GM19240 (cell line): ENCODE data around the gene PALD1.

Experiments used
- DNase-seq: peaks from one replicate; pipeline ENCODE4 v3.0.0; 2011; ENCODE audit warnings: low spot score; ENCODE audit not compliant: insufficient read length

The PALD1 gene

GRCh38 chr10:70535001-70535400 lies 56.4 kb downstream of the PALD1 start:
- DNase-seq, result no peak

GRCh38 chr10:70535451-70535850 lies 56.9 kb downstream of the PALD1 start:
- no peak for DNase-seq

DNA sequence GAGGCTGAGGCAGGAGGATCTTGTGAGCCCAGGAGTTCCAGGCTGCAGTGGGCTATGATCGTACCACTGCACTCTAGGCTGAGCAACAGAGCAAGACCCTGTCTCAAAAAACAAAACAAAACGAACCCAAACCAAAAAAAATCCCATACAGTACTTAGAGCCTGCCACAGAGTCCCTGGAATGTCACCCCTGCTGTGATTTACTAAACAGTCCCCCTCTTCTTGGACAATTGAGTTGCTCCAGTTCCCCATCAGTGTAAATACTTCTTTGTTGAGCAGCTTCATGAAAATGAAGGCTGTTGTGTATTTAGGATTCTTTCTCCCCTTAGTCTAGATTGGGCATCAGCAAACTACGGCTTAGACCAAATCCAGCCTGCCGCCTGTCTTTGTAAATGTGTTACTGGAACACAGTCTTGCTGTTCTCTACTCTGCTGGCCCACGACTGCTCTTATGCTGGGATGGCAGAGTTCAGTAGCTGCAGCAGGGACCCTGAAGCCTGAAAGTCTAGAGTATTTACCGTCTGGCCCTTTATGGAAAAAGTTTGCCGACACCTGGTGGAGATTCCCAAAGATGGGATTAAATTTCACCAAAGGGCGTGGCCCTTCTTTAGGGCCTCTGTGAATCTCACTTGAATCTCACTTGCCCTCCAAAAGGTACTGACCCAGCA lies 57.8 kb downstream of the PALD1 start:
- no peak for DNase-seq

DNA sequence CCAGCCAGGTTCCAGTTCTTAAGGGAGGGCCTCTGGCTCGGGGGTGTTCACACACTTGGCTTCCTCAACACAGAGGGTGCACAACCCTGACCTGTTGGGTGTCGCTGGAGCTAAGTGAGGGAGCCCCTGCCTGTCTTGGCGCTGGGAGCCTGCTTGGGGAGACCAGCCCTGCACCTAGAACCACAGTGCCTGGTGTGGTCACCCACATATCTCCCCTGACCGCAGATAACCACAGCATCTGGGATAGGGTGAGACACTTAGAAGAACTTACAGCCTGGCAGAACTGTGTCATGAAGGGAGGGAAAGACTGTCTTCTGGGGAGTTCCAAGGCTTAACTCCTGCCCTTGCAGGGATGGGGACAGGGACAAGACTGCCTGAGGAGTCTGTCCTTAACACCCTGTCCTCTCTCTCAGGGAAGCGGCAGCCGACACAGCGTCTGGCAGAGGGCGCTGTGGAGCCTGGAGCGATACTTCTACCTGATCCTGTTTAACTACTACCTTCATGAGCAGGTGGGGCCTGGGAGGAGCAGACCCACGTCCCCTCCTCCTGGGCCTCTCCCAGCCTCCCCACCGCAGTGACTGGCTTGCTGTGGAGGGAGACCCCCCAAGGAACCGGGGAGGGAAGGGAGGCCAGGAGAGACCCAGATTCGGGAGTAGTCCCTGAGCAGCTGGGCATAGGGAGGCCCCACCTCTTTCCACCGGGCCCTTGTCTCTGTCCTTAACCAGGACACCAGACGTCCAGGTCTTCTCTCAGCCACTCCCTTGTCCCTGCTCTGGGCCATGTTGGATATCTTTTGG lies 59.0 kb downstream of the PALD1 start:
- DNase-seq, result no peak

DNA sequence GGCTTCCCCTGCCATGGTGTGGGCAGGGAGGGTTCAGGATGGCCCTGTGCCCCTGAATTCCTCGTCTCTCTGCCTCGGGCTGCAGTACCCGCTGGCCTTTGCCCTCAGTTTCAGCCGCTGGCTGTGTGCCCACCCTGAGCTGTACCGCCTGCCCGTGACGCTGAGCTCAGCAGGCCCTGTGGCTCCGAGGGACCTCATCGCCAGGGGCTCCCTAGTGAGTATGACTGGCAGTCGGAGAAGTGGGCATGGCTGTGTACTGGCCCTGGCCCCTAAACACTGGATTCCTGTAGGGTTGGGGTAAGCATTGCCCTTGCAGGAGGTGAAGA lies 59.6 kb downstream of the PALD1 start:
- no peak for DNase-seq

- DNase-seq, result no peak
Measured at GRCh38 chr10:70538731-70539338, 60.3 kb downstream of the PALD1 start.

- no peak for DNase-seq
Measured at GRCh38 chr10:70539471-70539870, 60.9 kb downstream of the PALD1 start.

DNA sequence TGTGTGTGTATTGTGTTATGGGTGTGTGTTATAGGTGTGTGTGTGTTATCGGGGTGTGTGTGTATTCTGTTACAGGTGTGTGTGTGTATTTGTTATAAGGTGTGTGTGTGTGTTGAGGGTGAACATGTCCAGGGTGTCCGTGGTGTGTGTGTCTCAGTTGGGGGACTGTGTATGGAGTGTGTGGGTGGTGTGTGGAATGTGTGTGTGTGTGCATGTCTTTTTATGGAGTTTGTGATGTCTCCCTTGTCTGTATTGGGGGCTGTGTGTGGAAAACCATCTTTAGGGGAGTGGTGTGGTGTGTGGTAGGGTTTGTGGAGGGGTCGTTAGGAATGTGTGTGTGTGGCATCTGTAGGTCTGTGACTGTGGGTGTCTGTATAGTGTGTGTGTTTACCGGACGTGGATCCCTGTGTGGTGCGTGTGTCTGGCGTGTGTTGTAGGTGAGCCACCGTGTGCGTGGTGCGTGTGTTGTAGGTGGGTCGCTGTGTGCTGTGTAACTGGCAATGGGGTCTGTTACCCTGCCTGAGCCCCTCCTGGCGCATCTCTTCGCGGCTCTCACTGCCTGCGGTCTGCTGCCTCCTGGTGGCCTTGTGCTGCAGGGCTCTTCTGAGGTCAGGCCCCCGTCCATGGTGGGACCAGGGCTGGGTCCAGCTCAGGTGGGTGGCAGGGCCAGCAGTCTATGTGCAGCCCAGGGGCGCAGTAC lies 61.7 kb downstream of the PALD1 start:
- DNase-seq, result peak; percentile 52

DNA sequence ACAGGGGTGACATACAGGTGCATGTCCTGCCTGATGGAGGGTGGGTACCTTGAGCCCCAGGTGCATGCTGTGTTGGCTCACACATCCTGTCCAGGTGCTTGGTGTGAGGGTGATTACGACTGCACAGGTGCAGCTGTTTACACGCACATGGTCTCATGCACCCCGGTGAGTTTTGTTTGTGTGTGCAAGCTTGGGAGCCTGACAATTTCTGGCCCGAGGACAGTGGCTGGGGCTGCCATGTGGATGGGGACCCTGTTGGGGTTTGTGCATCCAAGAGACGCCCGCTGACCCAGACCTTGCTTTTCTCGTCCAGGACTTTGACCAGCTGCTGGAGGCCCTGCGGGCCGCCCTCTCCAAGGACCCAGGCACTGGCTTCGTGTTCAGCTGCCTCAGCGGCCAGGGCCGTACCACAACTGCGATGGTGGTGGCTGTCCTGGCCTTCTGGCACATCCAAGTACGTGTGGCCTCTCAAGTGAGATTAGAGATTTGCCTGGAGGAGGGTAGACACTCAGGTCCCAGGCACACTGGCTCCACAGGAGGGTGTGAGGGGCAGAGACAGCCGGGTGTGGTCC lies 62.3 kb downstream of the PALD1 start:
- DNase-seq, result no peak

- no peak for DNase-seq
Measured at GRCh38 chr10:70541736-70542564, 63.4 kb downstream of the PALD1 start.

GRCh38 chr10:70542565-70542938 lies 64.0 kb downstream of the PALD1 start:
- DNase-seq, result no peak

DNA sequence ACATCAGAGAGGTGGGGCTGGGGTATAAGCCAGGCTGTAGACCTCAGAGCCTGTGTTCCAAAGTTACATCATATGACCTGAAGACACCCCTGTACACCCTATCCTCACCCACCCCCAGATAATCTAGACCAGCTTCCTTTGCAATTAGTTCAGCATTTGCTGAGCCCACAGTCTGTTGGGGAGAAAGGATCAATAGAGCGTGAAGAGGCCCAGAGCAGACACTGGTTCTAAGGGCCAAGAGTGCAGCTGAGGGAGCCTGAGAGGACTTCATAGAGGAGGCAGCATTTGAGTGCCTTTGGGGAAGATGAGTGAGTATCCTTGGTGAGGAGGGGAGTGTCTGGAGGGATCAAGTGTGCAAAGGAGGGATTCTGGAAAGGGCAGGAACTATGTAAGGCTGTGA lies 65.3 kb downstream of the PALD1 start:
- DNase-seq, result no peak

DNA sequence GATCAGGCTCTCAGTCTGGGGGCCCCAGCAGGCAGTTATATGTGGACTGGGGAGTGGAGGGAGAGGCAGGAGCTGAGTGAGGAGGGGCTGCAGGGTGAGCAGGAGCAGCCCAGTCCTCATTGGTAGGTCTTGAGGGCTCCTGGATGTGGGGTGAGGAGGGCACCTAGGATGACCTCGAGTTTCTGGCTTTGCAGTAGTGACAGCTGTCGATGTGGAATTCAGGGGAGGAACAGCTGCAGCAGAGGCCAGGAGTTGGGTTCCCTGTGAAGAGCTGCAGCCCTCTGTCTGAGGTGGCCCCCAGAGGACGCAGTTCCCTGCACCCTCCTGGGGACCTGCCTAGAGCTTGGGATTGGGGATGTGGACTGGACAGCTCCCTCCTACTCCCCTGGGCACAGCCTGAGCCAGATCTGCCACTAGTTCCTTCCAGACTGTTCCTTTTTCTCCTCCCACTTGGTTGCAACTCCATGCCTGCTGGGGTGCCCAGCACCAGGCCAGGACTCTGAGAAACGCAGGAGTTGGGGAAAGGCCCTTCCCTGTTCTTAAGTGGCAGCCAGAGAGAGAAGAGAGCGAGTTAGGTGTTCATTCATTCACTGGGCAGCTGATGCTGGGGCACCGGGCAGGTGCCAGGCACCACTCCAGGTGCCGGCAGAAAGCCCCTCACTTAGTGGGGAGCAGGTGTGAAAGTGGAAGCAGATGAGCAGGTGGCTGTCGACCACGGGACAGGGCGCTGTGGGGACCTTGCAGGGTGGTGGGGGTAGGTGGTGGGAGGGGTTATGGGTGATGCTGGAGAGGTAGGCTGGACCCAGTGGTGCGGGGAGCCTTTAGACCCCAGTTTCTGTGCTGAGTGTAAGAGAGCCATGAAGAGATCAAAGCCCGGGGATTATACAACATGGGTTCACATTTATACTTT lies 66.1 kb downstream of the PALD1 start:
- DNase-seq, result no peak

DNA sequence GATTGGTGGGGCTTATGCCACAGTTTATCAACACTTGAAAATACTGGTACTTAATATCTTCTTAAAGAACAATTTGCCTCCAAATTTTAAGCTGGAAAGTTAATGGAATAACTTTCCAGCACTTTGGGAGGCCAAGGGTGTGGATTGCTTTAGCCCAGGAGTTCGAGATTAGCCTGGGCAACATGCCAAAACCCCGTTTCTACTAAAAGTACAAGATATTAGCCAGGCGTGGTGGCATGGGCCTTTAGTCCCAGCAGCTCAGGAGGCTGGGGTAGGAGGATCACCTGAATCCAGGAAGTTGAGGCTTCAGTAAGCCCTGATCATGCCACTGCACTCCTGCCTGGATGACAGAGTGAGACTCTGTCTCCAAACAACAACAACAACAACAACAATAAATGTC lies 68.0 kb downstream of the PALD1 start:
- no peak for DNase-seq

- no peak for DNase-seq
Measured at GRCh38 chr10:70549351-70549961, 70.9 kb downstream of the PALD1 start.

DNA sequence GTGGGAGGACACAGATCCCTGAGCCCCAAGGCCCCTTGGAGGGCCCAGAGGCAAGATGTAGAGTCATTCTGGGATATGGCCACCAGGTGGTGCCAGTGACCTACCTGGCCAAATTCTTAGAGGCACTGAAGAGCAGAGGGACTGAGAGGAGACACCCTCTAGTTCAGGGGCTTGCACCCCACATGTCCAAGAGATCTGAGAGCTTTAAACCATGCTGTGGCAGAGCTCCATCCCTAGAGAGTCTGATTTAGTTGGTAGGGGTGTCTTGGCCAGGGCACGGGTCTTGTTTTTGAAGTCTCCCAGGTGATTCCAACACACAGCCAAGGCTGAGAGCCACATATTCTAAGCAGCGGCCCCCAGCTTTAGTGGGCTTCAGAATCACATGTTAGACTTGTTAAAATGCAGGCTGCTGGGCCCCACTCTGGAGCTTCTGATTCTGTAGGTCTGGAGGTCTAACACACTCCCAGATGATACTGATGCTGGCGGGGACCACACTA lies 71.4 kb downstream of the PALD1 start:
- DNase-seq, result peak; percentile 95

DNA sequence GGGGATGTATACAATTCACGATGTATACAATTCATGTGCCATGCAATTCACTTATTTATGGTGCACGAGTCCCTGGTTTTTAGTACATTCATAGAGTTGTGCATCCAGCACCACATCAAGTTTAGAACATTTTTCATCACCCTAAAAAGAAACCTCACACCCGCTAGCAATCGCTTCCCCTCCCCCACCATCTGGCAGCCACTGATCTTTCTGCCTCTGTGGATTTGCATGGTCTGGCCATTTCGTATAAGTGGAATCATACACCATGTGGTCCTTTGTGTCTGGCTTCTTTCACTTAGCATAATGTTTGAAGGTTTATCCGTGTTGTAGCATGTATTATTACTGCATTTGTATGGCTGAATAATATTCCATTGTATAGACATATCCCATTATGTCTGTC lies 71.9 kb downstream of the PALD1 start:
- DNase-seq, result no peak

GRCh38 chr10:70551466-70551865 lies 72.9 kb downstream of the PALD1 start:
- no peak for DNase-seq

- DNase-seq, result no peak
Measured at GRCh38 chr10:70551971-70552422, 73.4 kb downstream of the PALD1 start.
